ENCODE data around the gene GSTT2.
"Not testable (repeated sequence)": the region's sequence is repeated elsewhere in the genome, so short reads cannot be mapped to it uniquely, and the experiment has no call there.

DNA sequence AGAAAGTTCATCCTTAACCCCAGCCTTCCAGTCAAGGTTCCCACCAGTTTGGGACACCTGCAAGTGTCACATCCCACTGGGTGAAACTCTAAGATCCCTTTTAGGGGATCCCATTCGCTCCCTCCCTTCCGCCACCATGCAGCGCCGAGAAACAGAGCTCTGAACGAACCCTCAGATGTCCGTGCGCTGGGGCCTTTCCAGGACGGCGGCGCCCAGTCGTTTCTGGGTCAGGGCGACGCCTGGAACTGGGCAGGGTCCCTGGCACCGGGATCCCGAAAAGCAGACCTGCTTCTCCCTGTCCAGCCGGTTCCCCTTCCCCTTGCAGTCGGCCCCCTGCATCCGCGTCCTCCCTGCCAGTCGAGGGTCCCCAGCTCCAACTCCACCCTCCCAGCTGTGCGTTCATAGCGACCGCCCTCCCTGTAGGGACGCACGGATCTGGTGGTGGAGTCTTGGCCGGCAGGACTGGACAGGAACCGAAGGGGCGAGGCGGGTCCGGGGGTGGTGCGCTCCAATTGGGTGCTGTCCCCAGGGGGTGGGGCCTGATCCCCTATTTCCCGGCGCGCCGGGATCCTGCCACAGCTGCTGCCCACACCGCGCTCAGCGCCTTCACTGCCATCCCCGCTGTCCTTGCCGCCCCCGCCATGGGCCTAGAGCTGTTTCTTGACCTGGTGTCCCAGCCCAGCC lies at the start of gene GSTT2:
- TF ChIP-seq, protein P1, sequence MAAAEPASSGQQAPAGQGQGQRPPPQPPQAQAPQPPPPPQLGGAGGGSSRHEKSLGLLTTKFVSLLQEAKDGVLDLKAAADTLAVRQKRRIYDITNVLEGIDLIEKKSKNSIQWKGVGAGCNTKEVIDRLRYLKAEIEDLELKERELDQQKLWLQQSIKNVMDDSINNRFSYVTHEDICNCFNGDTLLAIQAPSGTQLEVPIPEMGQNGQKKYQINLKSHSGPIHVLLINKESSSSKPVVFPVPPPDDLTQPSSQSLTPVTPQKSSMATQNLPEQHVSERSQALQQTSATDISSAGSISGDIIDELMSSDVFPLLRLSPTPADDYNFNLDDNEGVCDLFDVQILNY (CRISPR knock-in tag; IDR thresholded peaks at IDR 0.05): not testable (repeated sequence)
- TF ChIP-seq, protein P2, sequence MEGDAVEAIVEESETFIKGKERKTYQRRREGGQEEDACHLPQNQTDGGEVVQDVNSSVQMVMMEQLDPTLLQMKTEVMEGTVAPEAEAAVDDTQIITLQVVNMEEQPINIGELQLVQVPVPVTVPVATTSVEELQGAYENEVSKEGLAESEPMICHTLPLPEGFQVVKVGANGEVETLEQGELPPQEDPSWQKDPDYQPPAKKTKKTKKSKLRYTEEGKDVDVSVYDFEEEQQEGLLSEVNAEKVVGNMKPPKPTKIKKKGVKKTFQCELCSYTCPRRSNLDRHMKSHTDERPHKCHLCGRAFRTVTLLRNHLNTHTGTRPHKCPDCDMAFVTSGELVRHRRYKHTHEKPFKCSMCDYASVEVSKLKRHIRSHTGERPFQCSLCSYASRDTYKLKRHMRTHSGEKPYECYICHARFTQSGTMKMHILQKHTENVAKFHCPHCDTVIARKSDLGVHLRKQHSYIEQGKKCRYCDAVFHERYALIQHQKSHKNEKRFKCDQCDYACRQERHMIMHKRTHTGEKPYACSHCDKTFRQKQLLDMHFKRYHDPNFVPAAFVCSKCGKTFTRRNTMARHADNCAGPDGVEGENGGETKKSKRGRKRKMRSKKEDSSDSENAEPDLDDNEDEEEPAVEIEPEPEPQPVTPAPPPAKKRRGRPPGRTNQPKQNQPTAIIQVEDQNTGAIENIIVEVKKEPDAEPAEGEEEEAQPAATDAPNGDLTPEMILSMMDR (IDR thresholded peaks at IDR 0.05 in 2 of 3, conservative IDR thresholded peaks at IDR 0.05 in 1 of 3; ENCODE audit: insufficient read depth in 2 of 3, low read depth in 1 of 3, low read length in 3 of 3): not testable (repeated sequence)
- not testable (repeated sequence) for TF ChIP-seq REST (IDR thresholded peaks at IDR 0.05; ENCODE audit: borderline replicate concordance); REST (CRISPR knock-in tag; IDR thresholded peaks at IDR 0.05; ENCODE audit: low read depth); POLR2A (conservative IDR thresholded peaks at IDR 0.05); TARDBP (IDR thresholded peaks at IDR 0.05); ETS1 (conservative IDR thresholded peaks at IDR 0.05; ENCODE audit: control insufficient read depth, low read depth, low read length); MXI1 (IDR thresholded peaks at IDR 0.05; ENCODE audit: low read depth, low read length); MYBL2 (IDR thresholded peaks at IDR 0.05; ENCODE audit: low read depth); MYBL2 (CRISPR knock-in tag; IDR thresholded peaks at IDR 0.05; ENCODE audit: borderline replicate concordance); NR3C1 (CRISPR knock-in tag; IDR thresholded peaks at IDR 0.05); U2AF1 (optimal IDR thresholded peaks at IDR 0.05; ENCODE audit: low read depth, low read length); EP400 (IDR thresholded peaks at IDR 0.05); ZNF41 (CRISPR knock-in tag; conservative IDR thresholded peaks at IDR 0.05); EHMT2 (IDR thresholded peaks at IDR 0.05)
- TF ChIP-seq, protein P3, sequence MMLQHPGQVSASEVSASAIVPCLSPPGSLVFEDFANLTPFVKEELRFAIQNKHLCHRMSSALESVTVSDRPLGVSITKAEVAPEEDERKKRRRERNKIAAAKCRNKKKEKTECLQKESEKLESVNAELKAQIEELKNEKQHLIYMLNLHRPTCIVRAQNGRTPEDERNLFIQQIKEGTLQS (IDR thresholded peaks at IDR 0.05): not testable (repeated sequence)
- TF ChIP-seq, protein P3 (CRISPR knock-in tag; conservative IDR thresholded peaks at IDR 0.05): not testable (repeated sequence)

Measured in K562 (cell line).